GM21526 (cell line): ENCODE measurements around the gene HLF.

Experiments
- ATAC-seq: cut with Tn5 transposase; IDR thresholded peaks from one replicate; pipeline ENCODE4 v1.9.1; 2021; ENCODE audit warnings: moderate library complexity; ENCODE audit not compliant: unreplicated experiment, low FRiP score

The HLF gene

DNA sequence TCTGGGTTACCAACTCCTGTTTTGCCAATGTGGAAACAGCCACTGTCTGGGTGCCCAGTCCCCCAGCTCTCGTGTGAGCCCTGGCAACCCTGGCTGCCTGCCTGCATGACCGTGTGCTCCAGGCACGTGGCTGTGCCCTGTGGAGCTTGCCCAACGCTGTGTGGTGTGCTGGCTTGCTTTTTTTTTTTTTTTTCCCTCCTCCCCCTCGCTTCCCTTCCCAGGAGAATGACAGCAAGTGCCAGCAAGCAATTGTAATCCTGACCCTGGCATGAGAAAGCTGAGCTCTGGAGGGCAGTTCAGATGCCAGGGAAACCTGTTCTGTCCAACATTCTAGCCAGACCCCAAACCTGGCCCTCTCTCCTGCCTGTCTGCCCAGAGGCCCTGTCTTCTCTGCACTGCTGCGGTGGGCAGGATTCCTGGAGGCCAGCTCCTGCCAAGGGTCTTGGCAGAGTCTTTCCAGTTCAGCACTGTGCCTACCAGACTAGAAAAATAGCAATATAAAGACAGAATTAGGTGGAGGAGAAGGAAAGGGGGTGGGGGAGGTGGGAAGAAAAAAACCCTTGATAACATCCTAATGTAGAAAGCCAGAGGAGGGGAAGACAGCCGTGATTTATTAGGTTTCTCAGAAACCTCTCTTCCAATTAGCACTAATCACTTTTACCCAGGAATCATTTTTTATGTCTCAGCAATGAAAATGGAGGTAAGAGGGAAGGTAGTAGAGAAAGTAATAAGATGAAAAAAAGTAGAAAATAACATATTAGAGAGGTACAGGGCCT, 9.0 kb downstream of the HLF start:
- ATAC-seq: no peak

- no peak for ATAC-seq
Observed at GRCh38 chr17:55274355-55275255, 9.8 kb downstream of the HLF start.

GRCh38 chr17:55275894-55276804, 11.4 kb downstream of the HLF start:
- ATAC-seq: no peak

GRCh38 chr17:55278173-55278961, 13.6 kb downstream of the HLF start:
- ATAC-seq: no peak

DNA sequence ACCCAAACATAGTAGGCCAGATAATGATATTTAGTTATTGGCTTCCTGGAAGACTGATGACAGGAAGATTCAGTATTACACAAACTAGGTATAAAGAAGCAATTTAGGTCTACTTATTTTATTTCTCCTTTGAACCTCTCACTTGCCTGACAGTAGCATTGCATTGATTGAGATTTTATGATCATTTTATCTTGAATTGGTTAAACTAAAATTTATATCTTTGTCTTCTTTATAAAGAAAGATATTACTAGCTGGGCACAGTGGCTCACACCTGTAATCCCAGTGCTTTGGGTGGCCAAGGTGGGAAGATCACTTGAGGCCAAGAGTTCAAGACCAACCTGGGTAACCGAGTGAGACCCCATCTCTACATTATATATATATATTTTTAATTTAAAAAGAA, 14.4 kb downstream of the HLF start:
- ATAC-seq: no peak

- no peak for ATAC-seq
Observed at GRCh38 chr17:55279788-55280187, 15.0 kb downstream of the HLF start.

DNA sequence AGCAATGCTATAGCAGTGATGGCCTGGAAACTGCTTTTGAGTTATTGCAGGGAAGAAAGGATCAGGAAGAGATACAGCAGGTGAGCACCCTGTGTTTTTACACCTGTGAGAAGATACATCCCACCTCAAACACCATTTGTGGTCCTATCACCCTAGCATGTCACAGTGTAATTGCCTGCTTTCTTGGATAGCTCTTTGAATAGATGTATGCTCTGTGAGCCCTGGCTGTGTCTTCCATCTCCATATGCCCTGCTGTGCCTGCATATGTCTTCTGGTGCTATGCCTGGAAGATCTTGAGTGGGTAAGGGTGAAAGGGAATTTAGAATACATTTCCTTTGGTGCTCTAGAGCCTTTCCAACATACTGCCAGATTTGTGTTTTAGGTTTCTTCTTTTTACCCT, 15.5 kb downstream of the HLF start:
- ATAC-seq: no peak

GRCh38 chr17:55281649-55282378, 17.1 kb downstream of the HLF start:
- ATAC-seq: no peak

- ATAC-seq: no peak
Observed at GRCh38 chr17:55282379-55282702, 17.6 kb downstream of the HLF start.

DNA sequence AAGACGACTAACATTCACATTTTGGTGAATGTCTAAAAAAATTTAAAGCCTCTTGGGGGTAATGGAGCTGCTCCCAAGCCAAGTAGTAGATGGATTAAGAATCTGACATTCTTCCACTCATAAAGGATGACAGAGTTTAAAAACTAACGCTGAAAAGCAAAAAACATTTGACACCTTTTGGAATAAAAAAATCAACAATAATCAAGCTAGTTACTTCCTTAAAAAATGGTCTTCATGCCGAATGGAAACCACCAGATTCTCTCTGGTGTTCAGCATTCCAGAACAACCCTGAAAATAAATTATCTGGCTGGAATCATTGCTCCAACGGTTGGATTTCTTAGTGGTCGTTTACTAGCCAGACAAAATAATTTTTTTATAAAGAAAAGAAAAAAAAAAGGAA, 18.0 kb downstream of the HLF start:
- ATAC-seq: no peak

- no peak for ATAC-seq
Observed at GRCh38 chr17:55283256-55283965, 18.7 kb downstream of the HLF start.

DNA sequence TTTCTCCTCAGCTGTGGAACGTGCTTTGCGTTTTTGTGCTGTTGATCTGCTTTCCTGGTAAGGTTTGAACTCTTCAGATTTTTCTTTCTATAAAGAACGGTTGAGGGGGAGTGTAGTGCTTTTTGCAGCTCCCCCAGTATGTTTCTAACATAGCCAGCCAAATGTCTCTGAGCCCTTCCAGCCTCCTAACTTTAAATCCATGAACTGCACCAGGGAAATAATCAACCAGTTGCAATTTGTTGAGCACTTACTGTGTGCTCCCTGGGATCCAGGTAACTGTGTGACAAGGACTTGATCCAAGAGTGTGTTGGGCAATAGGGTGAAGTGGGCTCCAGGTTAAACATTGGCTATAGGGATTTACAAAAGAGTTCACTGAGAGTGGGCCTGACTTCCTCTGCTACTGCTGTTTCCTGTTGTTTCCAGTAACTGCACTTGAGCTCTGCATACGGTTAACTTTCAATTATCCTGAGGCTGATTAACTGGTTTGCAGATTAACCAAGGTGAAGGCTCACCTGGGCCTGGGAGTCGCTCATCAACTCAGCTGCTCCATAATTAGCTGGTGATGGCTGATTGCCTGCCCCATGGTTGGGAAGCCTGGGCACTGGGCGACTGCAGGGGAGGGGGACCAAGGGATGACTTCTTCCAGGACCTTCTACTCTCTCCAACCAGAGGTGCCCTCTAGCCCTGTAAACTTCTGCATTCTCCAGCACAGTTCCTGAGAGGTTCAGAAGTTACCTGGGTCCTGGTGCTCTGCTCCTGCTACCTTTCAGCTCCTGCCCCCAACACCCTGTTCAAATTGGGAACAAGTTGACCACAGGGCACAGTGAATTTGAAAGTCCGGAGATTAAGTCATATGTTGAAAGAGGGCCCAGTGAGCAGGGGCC, 19.5 kb downstream of the HLF start:
- ATAC-seq: no peak

GRCh38 chr17:55284944-55285339, 20.2 kb downstream of the HLF start:
- ATAC-seq: no peak

- ATAC-seq: no peak
Observed at GRCh38 chr17:55285340-55286301, 20.9 kb downstream of the HLF start.

- no peak for ATAC-seq
Observed at GRCh38 chr17:55286681-55287589, 22.2 kb downstream of the HLF start.
